Measurements from ENCODE around the gene PGLYRP2.

PGLYRP2 gene

DNA sequence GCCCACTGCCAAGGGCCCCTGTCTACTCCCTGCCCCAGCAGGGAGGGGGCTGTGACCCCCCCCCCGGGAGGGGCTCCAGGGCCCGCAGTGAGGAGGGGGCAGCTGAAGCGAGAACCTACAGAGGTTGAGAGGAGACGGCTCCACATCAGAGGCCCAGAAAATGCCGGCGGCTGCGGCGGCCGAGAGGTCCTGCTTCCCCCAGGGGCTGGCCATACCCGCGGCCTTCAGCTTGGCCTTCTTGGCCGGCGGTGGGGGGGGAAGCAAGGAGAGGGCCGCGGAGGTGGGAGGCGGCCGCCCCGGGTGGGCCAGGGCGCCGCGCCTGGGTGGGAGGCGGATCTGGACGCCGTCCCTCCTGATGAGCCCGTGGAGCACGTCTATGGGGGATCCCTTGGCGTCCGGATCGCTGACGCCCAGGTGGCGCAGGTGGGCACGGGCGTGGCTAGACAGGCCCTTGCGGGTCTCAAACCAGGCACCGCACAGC lies 51.3 kb downstream of the PGLYRP2 start:
- FAIRE-seq (no peak), DNase-seq (ENCODE audit: insufficient read length, low spot score) (no peak)

DNA sequence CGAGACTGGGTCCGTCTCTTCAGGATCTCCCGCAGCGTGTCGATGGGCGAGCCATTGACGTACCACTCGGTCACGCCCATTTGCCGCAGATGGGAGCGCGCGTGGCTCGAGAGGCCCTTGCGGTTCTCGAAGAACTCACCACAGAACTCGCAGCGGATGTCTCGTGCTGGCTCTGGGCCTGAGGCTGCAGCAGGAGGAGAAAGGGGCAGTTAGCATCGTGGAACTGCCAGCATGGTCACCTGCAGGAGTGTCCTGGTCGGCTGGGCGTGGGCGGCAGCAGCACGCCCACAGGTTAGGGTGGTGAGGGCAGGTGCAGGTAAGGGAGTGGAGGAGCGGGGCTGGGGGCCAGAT lies 52.0 kb downstream of the PGLYRP2 start:
- no peak for FAIRE-seq

DNA sequence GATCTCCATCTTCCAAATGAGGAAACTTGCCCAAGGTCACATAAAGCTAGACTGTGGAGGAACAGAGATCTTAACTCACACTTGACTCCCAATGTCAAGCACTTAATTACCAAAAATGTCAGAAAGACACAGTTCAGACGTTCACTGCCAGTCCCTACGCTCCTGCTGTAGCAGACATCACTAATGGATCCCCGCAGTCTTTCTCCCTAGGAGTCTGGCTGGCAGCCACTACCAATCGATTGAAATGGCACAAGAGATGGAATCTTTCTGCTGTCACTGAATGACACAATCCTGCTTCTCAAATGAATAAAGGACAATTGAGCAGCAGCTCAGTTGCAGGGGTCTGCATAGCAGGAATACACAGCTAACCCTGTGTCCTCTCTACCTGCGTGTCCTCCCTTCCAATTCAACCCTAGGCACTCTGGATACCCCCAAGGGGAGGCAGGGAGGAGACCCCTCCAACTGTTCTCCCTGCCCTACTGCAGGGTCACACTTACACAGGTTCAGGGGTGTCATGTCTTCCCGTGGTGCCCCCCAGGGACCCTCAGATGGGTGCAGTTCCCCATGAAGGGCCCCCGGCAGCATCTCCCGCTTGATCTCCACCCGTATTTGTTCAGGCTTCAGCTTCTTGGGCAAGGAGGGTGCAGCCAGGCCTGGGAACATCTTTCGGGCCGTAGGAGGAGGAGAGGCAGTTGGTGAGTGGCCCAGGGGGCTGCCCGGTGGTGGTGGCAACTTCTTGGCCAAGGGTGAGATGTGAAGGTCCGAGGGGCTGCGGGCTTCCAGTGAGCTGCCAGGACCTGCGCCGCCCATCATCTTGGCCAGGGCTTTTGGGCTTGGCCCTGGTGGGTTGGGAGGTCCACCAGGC lies 52.6 kb downstream of the PGLYRP2 start:
- no peak for FAIRE-seq
- no peak for DNase-seq (ENCODE audit: insufficient read length, low spot score)

More for the DNA sequence above, 52.0 kb downstream of the PGLYRP2 start:
- no peak for DNase-seq (ENCODE audit: insufficient read length, low spot score)

DNA sequence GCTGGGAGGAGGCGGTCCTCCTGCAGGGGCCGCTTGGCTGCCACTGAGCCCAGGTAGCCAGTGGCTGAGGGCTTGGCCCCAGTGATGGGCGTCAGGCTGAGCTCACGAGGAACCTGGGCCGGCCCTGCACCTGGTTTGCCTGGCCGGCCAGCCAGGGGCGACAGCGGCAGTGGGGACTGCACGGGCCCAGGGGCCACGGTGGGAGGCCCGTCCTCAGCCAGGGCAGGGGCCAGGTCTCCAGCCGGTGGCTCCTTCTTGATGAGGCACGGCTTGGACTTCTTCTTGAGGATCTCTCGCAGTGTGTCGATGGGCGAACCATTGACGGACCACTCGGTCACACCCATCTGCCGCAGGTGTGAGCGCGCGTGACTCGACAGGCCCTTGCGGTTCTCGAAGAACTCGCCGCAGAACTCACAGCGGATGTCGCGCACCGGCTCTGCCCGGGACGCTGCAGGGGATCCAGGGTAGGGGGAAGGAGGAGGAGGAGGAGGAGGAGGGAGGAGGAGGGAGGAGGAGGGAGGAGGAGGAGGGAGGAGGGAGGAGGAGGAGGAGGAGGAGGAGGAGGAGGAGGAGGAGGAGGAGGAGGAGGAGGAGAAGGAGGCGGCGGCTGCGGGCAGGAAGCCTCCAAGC lies 53.9 kb downstream of the PGLYRP2 start:
- FAIRE-seq (no peak), DNase-seq (ENCODE audit: insufficient read length, low spot score) (no peak)

DNA sequence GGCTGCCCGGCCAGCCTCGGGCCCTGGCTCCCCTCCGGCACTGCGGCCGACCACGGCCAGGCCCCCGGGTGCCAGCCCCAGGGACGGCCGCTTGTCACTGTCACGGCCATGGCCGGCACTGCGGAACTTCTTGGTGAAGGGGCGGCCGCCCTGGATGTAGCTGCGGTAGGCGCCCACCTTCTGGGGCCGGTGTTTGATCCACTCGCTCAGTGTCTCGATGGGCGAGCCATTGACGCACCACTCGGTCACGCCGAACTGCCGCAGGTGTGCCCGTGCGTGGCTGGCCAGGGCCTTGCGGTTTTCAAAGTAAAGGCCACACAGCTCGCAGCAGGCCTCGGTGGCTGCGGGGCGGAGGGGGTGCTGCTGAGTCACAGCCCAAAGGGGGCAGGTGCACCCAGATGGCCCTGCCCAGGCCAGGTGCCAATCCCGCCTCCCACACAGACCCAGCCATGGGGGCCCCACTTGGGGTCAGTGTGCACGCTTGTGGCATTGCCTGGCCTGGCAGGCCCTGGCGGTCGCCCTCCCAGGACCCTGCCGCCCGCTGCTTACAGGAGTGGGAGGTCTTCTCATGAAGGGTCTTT lies 54.5 kb downstream of the PGLYRP2 start:
- FAIRE-seq (no peak), DNase-seq (ENCODE audit: insufficient read length, low spot score) (no peak)

DNA sequence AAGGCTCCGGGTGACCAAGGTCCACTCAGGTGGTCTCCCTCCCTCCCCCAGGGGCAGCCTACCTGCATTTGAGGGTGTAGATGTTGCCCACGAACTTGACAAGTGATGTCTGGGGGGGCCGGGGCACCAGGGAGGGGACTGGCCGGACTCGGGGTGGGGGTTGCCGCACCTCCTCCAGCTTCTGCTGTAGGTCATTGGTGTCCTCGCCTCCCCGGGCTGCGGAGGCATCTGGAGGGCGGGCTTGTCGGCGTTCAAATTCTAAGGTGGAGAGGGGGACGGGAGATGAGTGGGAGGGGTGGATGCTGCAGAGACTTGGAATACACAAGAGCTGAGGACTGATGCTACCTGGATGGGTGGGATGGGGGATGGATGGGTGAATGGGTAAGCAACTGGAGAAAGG lies 55.2 kb downstream of the PGLYRP2 start:
- DNase-seq (ENCODE audit: insufficient read length, low spot score), result no peak
- FAIRE-seq, result no peak

DNA sequence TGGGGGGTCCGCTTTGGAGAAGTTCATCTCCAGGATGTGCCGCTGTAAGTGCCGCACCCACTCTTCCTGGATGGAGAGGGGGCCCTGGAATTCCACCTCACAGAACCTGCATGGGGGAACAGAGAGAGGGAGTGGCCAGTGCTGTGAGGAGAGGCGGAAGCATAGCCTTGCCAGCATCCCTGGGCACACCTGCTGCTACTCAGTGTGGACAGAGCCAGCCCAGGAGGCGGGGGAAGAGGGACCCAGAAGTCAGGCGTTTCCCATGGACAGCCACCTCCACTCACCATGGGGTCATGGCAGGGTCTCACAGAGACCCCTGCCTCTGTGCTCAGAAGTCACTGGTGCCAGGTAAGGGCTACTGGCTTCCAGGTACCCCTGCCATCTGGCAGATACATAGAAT lies 56.2 kb downstream of the PGLYRP2 start:
- no peak for DNase-seq (ENCODE audit: insufficient read length, low spot score)
- no peak for FAIRE-seq

DNA sequence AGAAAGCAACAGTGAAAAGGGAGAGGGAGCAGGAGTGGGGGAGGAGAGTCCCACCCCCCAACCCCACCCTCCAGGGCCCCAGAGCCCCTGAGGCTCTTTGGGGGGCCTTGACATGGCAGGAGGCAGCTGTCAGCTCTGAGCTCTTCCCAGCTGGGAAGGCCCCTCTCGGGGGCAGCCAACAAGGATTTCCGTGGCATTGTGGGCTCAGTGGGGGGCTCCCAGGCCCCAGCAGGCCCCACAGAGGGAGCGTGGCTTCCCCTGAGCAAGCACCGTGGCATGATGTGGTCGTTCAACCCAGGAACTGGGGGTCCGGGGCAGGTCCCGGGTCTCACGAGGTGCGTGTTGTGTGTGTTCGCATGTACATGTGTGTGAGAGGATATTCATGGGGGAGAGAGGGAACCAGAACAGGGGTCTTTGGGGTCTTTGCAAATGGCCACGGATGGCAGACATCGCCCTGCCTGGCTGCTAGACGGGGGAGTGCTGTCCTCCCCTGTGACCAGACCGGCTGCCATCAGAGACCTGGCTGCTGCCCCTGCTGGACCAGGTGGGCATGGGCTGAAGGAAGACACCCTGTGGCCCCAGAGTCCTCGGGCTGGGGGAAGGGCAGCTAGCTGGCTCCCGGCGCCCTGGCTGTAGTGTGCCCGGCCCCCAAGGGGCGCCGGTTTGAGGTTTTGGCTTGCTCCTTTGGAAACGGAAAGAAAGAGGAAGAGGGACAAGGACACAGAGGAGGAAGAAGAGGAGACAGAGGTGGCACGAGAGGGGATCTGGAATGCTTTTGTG lies 56.8 kb downstream of the PGLYRP2 start:
- no peak for DNase-seq (ENCODE audit: insufficient read length, low spot score)
- FAIRE-seq, result no peak

DNA sequence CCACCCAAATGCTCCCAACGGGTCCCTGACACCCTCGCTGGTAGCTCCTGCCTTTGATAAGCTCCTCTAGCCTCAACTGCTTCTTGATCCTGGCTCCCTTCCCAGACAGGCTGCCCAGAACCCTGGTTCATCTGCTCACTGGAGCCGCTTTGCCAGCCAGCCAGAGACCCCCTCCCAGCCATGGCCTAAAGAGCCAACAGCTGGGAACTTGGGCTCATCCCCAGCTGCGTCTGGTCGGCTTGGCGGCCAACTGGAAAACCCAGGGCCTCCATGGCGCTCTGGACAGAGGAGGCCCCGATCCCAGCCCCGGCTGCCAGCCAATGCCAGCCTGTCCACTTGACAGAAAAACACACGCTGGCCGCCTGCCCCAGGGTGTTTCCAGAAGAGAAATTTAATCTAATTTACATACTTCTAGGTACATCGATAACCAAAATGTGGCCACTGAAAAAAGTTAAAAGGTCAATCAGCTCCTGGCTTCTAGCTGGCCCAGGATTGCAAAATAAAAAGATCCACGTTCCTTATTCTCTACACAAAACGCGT lies 57.5 kb downstream of the PGLYRP2 start:
- no peak for FAIRE-seq
- no peak for DNase-seq (ENCODE audit: insufficient read length, low spot score)

DNA sequence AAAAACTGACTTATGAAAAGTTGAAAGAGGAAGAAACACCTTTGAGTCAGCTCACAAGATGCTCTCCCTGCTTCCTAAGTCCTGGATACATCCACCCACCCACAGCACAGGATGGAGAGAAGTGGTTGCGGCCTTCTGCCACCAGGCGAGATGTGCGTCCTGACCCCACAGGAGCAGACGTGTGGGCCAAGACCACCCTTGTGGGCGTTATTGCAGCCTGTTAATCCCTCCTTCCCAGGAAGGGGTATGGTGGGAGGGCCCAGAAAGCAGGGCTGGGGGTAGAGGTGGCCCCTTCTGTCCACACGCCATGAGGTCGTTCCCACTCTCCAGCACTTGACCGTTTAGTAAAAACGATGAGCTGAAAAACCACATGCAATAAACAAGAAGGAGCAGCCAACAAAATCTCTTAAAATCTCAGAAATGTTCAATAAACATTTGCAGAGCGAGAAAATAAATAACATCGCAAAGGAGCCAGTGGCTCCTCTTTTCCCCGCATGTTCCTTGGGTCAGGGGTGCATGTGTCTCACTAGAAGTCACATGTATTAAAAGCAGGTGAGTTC lies 58.1 kb downstream of the PGLYRP2 start:
- no peak for FAIRE-seq
- no peak for DNase-seq (ENCODE audit: insufficient read length, low spot score)

DNA sequence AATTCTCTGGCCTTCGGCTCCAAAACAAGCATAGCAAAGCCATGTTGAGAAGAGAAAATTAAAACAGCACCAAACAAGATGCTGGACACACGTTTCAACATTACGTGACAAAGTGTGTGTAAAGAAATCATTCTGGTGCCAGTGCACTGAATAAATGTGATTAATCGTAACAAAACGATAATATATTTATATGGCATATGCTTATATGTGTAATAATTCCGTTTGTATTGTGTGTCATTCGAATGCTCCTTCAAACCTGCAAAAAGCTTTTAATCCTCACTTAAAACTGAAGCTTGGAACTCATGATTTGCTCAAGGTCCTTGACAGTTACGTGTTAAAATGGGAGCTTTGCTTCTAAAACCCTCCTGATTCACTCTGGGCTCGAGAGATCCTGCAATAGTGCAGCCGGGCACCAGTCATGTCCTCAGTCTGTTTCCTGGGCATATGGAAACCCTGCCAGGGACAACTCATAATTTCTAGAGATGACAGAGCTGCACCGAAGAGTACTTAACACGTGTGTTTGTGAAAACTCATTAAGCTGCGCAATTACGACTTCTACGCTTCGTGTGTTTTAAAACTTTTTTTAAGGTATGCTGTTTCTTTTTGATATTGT lies 59.8 kb downstream of the PGLYRP2 start:
- DNase-seq (ENCODE audit: insufficient read length, low spot score), result no peak
- no peak for FAIRE-seq
